Dermis microvascular lymphatic vessel endothelial cell (primary cell): ENCODE data around the gene RAB29. TPM values are rescaled to one million over a fixed set of nuclear protein-coding genes. Genes with fewer than 3 reads are reported as not detected.
"Not testable (repeated sequence)": the region's sequence is repeated elsewhere in the genome, so short reads cannot be mapped to it uniquely, and the experiment has no call there.

ENCODE experiments used
- DNase-seq, 2 donors: peaks; one replicate each; pipeline versions ENCODE4 v3.0.0 to v3.0.0-alpha.2; 2010; ENCODE audit warnings: low read depth in 2 of 2
- total RNA-seq: library from RNA; depleted of rRNA; stranded (reverse); fragments of >200 nt; gene quantifications from 2 replicates; pipeline ENCODE4 v1.2.1, GENCODE V29; 2014

Gene RAB29
- 18.1 and 30.8 TPM in 2 replicates for total RNA-seq

DNA sequence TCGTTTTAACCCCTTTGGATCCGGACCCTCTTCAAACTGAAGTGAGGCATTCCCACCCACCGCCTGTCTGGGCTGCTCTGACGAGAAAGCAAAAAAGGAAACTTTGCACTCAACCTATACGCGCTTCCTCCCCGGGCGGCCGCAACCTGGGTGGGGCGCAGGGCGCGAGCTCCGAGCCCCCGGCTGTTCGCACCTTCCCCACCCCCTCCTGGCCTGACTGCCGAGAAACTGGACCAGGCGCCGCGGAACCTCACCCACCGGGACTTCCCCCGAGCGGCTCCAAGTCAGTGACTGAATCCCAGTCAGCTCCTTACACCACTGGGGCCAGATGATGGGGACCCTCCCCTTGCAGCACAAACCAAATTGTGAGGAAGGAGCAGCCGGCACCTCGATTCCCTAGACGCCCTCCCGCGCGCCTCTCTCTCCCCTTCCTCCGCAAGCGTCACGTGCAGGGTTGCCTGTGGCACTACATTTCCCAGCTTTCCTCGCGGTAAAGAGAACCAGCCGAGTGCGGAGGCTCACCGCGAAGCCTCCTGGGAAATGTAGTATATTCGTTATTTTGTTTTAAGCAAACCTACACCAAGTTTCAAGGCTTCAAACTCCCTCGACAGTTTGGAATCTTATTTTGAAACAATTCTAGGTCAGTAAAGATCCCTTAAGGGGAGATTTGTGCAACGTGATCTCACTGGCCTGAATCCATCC, at the start of gene RAB29:
TSS of gene RAB29 (minus strand) at position 468 of the 702 bp plus-strand sequence. CDS start 526 bp downstream, outside the sequence.
- peak; percentile 66 to 79 for DNase-seq

DNA sequence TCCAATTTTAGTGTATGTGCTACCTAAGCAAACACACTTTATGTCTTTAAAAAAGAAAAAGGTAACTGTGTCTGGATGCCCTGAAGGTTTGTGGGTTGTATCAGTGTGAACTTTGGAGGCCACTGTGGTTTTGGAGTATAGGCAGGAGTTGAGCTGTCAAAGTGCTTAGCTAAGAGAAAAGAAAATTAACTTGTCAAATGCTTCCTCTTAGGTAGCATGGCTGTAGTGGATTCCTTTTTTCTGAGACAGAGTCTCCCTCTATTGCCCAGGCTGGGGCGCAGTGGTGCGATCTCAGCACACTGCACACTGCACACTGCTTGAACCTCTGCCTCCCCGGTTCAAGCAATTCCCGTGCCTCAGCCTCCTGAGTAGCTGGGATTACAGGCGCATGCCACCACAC, 48.9 kb upstream of the RAB29 start:
- no peak for DNase-seq

DNA sequence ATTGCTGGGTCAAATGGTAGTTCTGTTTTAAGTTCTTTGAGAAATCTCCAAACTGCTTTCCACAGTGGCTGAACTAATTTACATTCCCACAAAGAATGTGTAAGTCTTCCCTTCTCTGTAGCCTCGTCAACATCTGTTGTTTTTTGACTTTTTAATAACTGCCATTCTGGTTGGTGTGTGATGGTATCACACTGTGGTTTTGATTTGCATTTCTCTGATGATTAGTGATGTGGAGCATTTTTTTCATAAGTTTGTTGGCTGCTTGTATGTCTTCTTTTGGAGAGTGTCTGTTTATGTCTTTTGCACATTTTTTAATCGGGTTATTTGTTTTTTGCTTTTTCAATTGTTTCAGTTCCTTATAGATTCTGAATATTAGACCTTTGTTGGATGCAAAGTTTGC, 48.0 kb upstream of the RAB29 start:
- DNase-seq: not testable (repeated sequence)

DNA sequence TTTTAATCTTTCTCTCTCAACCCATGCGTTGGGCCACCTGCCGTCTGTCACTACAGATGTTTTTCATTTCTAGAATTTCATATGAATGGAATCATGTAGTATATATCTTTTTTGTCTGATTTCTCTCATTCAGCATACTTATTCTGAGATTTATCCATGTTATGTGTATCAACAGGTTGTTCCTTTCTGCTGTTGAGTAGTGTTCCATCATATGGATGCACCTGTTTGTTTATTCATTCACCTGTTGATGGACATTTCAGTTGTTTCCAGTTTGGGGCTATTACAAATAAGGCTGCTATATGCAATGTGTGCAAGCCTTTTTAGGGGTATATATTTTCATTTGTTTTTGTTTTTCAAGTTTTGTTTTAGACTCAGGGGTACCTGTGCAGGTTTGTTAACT, 47.1 kb upstream of the RAB29 start:
- no peak for DNase-seq

GRCh38 chr1:205817988-205818387, 42.7 kb upstream of the RAB29 start:
- DNase-seq: no peak

- DNase-seq: peak in 1 of 2 donors; percentile 41
Observed at GRCh38 chr1:205817364-205817763, 42.1 kb upstream of the RAB29 start.

- peak; percentile 15 to 45 for DNase-seq
Observed at GRCh38 chr1:205813755-205814058, 38.4 kb upstream of the RAB29 start.

DNA sequence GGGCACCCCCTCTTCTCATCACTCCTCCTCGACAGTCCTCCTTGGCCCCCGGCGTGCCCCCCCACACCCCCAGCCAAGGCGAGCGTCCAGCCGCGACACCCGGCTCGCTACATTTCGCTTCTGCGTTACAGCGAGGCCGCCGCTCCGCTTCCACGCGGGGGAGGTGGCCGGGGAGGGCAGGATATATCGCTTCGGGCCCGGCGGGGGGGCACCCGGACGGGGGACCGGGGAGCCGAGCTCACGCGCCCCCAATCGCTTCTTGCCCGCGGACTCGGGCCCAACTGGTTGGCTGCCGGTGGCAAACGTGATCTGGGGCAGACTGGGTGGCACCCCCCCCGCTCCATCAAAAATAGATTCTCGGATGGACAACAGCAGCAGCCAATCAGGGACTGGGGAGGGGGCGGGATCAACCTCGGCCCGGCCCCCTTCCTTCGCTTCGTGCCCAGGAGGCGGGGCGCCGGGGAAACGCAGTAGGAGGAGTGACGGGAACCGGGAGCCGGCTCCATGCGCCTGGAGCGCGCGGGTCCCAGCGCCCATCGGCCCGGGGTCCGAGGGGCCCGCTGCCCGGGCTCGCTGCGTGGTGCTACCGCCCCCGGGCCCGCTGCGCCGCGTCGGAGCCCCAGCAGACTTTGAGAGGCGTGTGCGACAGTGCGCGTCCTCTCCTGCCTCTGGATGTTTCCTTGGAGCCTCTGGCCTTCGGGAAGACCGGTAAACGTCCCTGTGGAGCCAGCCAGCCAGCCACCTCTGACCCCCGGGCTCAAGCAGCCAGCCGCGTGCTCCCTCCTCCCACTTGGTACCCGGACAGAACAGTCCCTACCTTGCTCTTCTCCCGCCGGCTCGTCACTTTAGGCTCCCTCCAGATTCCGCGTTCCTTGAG, 37.8 kb upstream of the RAB29 start, which contains the start of gene SLC41A1:
TSS of gene SLC41A1 (minus strand) at position 321 of the 877 bp plus-strand sequence. CDS start 2,757 bp downstream, outside the sequence.
- DNase-seq: peak; percentile 74 to 96

GRCh38 chr1:205812271-205812877, 37.1 kb upstream of the RAB29 start:
- DNase-seq: peak in 1 of 2 donors; percentile 40

DNA sequence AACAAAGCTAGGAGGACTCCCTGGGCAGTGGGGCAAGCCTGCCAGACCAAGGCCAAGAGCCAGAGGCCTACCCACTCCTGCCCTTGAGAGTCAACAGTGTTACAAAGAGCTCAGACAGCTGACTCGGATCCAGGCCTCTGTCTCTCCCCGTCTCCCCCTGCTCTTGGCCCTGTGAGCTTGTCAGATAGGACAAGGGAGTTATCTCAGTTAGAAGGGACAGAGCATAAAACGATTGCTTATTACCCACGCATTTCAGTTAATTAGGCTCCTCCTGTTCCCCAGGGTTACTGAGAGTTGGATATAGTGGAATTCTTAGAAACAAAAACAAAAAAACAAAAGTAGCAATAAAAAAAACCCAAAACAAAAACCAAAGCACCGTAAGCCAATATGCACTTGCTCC, 36.4 kb upstream of the RAB29 start:
- peak in 1 of 2 donors; percentile 19 for DNase-seq

DNA sequence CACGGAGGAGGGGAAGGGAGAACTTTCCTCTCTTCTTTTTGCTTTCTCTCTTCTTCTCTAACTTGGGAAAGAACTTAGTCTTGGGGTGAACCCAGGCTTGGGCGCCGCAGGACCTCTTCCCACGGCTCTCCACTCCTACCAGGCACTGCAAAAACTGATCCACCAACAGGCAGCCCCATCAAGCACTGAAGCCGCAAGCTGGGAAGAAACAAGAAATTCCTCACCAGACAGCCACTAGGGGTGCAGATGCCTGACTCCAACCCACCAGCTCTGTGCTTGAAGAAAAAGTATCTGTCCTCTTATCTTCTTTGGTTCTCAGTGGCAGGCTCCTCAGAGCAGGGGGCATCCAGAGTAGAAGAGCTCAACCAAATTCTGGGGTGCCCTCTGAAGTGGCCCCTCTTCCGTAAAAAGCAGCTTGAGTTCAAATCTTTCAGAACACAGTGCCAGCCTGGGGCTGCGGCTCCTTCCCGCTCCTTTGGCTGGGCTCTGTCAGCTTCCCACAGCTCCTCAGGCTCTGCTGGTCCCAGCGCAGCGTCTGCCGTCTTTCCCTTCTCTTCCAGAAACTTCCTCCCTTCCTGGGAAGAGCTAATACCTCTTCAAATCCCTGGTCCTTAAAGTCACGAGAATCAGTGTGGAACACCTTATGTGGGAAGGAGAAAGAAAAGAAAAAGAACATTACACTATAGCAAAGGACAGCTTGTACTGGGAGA, 35.3 kb upstream of the RAB29 start:
- no peak for DNase-seq

- DNase-seq: no peak
Observed at GRCh38 chr1:205809942-205810345, 34.7 kb upstream of the RAB29 start.

DNA sequence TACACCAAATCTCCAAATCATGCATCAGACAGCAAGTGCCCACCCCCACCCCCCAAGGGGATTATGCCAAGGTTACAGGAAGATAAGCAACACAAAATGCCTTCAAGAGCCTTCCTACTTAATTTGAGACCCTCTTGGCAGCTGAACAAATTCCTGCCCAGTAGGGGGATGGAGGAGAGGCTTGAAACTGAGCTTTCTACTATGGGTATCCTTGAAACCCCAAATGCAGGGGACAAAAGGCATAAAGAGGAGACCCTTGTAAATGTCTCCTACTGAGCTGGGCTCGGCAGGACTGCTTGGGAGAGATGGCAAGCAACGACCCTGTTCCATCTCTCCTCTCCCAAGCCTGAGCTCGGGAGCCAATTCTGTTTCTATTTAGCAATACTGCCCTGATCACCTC, 34.2 kb upstream of the RAB29 start:
- DNase-seq: no peak

GRCh38 chr1:205805082-205805711, 29.9 kb upstream of the RAB29 start:
- DNase-seq: no peak

DNA sequence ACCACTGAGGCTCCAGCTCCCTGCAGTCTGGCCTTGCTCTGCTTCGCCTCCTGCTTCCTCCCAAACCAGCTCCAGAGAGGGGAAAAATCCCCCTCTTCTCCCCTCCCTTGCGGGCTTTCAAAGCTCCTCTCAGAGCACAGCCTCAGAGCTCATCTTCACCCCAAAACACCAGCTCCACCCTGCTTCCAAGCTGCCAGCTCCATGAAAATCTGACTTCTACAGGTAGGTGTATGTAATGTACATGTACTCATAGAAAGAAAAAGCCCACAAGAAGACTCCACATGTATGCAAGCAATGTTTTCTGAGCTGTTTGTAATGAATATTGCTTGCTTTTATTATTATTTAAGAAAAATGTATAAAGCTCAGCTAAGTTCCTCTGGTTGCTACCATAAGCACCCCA, 29.3 kb upstream of the RAB29 start:
- no peak for DNase-seq

- DNase-seq: no peak
Observed at GRCh38 chr1:205803986-205804385, 28.7 kb upstream of the RAB29 start.

DNA sequence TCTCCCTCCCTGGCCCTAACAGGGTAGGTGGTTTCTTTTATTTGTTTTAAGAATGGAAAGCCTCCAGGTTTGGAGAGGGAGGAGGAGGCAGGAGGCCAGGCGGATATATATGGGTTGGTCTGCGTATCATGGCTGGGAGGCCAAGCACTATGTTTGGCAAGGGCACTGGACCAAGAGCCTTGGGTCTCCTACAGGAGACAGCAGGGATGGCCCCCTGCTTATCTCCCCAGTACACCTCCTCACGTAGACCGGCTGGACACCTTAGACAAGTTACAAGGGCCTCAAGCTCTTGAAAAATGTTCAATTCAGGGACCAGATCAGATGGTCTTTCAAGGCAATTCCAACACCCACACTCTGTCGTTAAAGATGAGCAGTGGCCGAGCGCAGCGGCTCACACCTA, 26.8 kb upstream of the RAB29 start:
- DNase-seq: no peak

DNA sequence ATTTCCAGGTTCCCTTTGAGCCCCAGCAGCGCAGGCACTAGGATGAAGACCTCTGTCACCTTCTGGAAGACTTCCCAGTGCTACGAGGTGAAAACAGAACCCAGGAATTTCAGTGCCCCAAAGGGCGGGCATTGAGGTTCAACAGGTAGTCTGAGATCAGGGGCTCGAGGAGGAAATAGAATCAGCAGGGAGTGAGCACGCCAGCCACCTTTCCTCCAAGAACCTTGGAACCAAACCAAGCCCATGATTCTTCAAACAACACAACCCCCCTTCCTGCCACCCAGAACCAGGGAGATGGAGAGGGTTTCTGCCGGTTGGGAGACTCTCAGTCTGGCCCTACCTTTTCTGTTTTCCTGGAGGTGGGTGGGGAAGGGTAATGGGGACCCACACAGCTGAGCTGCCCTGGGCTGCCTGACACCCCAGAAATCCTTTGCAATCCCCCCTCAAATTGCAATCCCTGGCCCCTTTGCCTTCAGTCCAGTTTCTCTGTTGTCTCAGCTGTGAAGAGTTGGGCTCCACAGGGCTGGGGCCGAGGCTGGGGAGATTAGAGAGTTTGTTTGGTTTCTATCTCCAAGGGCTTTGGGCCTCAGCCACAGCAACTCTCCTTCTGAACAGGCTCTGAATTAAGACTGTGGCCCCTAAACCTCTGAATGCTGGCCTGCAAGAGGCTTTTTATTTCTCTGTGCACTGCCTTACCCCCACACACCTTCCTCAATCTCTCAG, 25.9 kb upstream of the RAB29 start:
- DNase-seq: no peak

- no peak for DNase-seq
Observed at GRCh38 chr1:205800427-205800826, 25.1 kb upstream of the RAB29 start.

- DNase-seq: no peak
Observed at GRCh38 chr1:205798577-205798976, 23.3 kb upstream of the RAB29 start.

- DNase-seq: no peak
Observed at GRCh38 chr1:205797168-205797567, 21.9 kb upstream of the RAB29 start.
